Lower lobe of right lung (tissue), 2 donors: ENCODE data around the gene IKBKE. TPM values are rescaled to one million over a fixed set of nuclear protein-coding genes. Genes with fewer than 3 reads are reported as not detected.

Experiments
- ATAC-seq, 2 donors: fragments of 200-7000 bp; cut with Tn5 transposase; one replicate each; pipeline ENCODE4 v1.9.1; 2020 to 2022; ENCODE audit warnings: mild to moderate bottlenecking in 2 of 2, moderate library complexity in 2 of 2
- DNase-seq: peaks from one replicate; pipeline ENCODE4 v3.0.0-alpha.2; 2020
- H3K27ac ChIP-seq: fragments of 200-600 bp; one replicate; pipeline ENCODE4 v1.8.0; 2022
- H3K27me3 ChIP-seq: fragments of 200-600 bp; one replicate; pipeline ENCODE4 v1.8.0; 2022; ENCODE audit warnings: low read depth
- H3K36me3 ChIP-seq: fragments of 200-600 bp; one replicate; pipeline ENCODE4 v1.8.0; 2022; ENCODE audit warnings: mild to moderate bottlenecking
- H3K4me1 ChIP-seq: fragments of 200-600 bp; one replicate; pipeline ENCODE4 v1.8.0; 2022
- H3K4me3 ChIP-seq: fragments of 200-600 bp; one replicate; pipeline ENCODE4 v1.8.0; 2022; ENCODE audit warnings: mild to moderate bottlenecking
- H3K9me3 ChIP-seq: fragments of 200-600 bp; one replicate; pipeline ENCODE4 v1.8.0; 2022
- intact Hi-C: fragments of 100-400 bp; cut with DNase I; formaldehyde crosslinking; loops from one replicate; pipeline ENCODE4 v1.11.0; 2022
- total RNA-seq: library from RNA; stranded (reverse); fragmentation: NEBNext Ultra II Directional; extraction: Animal tissue kit (Norgen Biotek cat#: 25700); gene quantifications from one replicate; pipeline ENCODE4 v1.2.1, GENCODE V29; 2021
- TF ChIP-seq, protein P1 (sequence below): fragments of 200-600 bp; IDR thresholded peaks from one replicate; pipeline ENCODE4 v1.8.0; 2022; ENCODE audit warnings: antibody characterized with exemption, mild to moderate bottlenecking
- donor health status: DM: no; HTN: yes; CAD: no; lungs with severe emphysema.

The IKBKE gene
- total RNA-seq, 1 donor from 2014 or later, result 12.5 TPM

DNA sequence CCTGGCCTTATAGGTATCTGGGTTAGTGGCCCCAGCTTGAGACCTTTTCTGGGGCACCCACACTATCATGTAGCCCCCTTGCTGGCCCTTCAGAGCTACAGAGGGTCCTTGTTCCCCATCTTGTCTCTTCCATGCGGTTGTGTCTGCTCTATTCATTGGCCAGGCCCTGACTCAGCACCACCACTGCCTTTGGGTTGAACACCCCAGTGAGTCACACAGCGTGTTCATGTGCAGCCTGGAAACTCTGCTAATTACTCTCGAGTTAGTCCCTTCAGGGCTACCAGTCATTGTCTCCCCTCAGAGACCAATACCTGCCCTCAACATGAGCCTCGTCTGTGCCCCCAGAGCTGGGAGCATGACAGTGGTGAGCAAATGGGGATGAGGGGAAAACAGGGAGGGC lies 28.2 kb upstream of the IKBKE start:
- DNase-seq, result no peak
- Histone ChIP-seq H3K4me1 (no peaks in the 10 kb centered on the region), H3K27ac (no peak overlapping the region), H3K4me3 (no peak overlapping the region), H3K9me3 (no peaks in the 10 kb centered on the region), H3K36me3 (peaks cover 99% of the 10 kb centered on the region), H3K27me3 (no peaks in the 10 kb centered on the region)
- ATAC-seq, result no peak
- intact Hi-C loops, result no loop called here
- TF ChIP-seq, protein P1, sequence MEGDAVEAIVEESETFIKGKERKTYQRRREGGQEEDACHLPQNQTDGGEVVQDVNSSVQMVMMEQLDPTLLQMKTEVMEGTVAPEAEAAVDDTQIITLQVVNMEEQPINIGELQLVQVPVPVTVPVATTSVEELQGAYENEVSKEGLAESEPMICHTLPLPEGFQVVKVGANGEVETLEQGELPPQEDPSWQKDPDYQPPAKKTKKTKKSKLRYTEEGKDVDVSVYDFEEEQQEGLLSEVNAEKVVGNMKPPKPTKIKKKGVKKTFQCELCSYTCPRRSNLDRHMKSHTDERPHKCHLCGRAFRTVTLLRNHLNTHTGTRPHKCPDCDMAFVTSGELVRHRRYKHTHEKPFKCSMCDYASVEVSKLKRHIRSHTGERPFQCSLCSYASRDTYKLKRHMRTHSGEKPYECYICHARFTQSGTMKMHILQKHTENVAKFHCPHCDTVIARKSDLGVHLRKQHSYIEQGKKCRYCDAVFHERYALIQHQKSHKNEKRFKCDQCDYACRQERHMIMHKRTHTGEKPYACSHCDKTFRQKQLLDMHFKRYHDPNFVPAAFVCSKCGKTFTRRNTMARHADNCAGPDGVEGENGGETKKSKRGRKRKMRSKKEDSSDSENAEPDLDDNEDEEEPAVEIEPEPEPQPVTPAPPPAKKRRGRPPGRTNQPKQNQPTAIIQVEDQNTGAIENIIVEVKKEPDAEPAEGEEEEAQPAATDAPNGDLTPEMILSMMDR, result no peak

DNA sequence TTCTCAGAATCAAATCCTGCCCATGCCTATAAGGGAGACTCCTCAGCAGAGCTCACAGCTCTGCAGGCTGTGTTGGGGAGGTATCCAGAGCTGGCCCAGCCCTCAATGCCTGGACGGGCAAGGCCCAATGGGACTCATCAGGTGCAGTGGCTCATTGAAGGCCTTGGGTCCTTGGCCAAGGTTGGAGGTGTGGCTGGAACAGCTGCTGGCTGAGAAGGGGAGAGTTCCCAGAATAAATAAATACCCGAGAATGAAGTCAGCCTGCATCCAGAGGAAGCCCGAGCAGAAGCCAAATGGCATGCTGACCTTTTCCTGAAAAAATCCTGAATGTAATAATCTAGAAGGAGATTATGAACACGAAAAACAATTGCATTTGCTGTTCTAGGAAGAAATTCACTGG lies 25.2 kb upstream of the IKBKE start:
- intact Hi-C loops, result no loop called here
- Histone ChIP-seq H3K36me3 (peaks cover 99% of the 10 kb centered on the region), H3K27me3 (no peaks in the 10 kb centered on the region), H3K4me1 (no peaks in the 10 kb centered on the region), H3K9me3 (no peaks in the 10 kb centered on the region), H3K4me3 (no peak overlapping the region), H3K27ac (no peak overlapping the region)
- TF ChIP-seq, protein P1, result no peak
- ATAC-seq, result peak; percentile 24 to 49
- no peak for DNase-seq

DNA sequence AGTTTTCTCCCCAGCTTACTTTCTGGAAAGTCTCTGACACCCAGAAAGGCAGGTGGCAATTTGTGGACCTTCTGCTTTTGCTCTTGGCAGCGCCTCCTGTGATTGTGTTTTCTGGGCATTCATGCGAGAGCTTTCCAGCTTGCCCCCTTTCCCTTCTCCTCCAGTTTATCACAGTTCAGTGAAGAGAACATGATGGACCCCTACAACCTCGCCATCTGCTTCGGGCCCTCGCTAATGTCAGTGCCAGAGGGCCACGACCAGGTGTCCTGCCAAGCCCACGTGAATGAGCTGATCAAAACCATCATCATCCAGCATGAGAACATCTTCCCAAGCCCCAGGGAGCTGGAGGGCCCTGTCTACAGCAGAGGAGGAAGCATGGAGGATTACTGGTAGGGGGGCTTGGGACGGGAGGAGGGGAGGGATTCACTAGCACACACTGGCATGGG lies 24.3 kb upstream of the IKBKE start:
- ATAC-seq (no peak), DNase-seq (no peak)
- Histone ChIP-seq H3K4me1 (no peaks in the 10 kb centered on the region), H3K27me3 (no peaks in the 10 kb centered on the region), H3K27ac (no peak overlapping the region), H3K36me3 (peaks cover 99% of the 10 kb centered on the region), H3K9me3 (no peaks in the 10 kb centered on the region), H3K4me3 (no peak overlapping the region)
- TF ChIP-seq, protein P1, result no peak
- intact Hi-C loops, result no loop called here

DNA sequence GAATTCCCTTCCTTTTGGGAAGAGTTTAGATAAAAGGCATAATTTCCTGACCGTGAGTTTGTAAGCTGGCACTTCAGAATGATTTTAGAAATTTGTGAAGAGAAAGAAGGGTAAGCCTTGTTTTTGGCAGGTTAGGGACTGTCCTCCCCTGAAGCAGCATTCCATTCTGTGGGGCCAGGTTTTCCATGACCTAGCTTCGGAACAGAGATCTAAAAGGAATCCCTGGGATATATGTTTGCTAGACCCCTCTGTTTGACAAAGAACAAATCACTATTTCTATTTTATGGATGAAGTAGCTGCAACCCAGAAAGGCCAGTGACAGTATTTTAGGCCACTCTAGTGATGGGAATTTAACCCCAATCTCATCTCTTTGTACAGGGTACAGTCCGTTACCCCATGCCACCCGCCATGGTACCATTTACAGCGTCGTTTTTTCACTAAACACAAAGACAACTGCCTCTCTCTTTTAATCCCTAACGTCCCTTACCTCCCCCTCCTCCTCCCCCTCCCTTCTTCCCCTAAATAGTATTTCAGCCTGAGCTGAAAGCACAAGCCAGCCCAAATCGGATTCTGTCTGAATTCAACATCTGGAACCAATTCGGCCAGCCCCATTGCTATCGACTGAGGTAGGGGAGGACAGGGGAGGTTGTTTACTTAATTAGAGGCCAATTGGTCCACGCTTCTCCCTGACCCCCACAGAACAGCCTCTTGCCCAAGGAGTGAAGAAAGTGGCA lies 23.4 kb upstream of the IKBKE start:
- Histone ChIP-seq H3K4me3 (no peak overlapping the region), H3K9me3 (no peaks in the 10 kb centered on the region), H3K27me3 (no peaks in the 10 kb centered on the region), H3K4me1 (no peaks in the 10 kb centered on the region), H3K27ac (no peak overlapping the region), H3K36me3 (peaks cover 99% of the 10 kb centered on the region)
- DNase-seq (no peak), ATAC-seq (no peak)
- intact Hi-C loops, result no loop called here
- TF ChIP-seq, protein P1, result no peak

DNA sequence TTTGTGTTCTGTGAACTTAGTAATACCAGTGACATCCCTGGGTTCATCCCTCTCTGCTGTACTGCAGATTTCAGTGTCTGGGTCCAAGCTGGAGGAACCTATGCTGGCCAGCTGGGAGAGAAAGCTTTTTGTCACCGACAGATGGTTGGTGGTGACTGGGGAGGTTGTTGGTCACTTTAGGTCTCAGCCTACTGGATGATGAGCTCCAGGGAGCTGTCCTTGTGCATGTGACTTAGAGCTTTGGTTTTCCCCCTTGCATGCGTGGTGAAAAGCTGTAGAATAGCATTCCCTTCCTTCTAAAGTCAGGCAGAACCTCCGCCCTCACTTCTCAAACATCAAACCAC lies 22.9 kb upstream of the IKBKE start:
- no peak overlapping the region for H3K27ac ChIP-seq

More for the DNA sequence above, 22.9 kb upstream of the IKBKE start:
- Histone ChIP-seq H3K4me1 (no peaks in the 10 kb centered on the region), H3K27me3 (no peaks in the 10 kb centered on the region), H3K36me3 (peaks cover 96% of the 10 kb centered on the region), H3K9me3 (no peaks in the 10 kb centered on the region), H3K4me3 (no peak overlapping the region)
- no peak for DNase-seq
- TF ChIP-seq, protein P1, result no peak
- ATAC-seq, result no peak
- intact Hi-C loops, result no loop called here
